Gastrocnemius medialis (tissue), 4 donors: ENCODE data around the gene GLT6D1.

Source experiments
- POLR2A ChIP-seq, 2 donors: fragments of 450-650 bp; IDR thresholded peaks; one replicate each; pipeline ENCODE4 v1.6.1; 2017; ENCODE audit warnings: antibody characterized with exemption in 2 of 2, mild to moderate bottlenecking in 2 of 2, moderate library complexity in 2 of 2
- TF ChIP-seq, protein P1 (sequence below), 5 experiments: fragments of 450-650 bp in 3 of 5; fragments of 200-600 bp in 2 of 5; sonication (generic) in 2 of 5; IDR thresholded peaks in 4 of 5; conservative IDR thresholded peaks in 1 of 5; 1 replicate in 4 of 5; 2 replicates in 1 of 5; pipeline ENCODE4 v1.5.1; 2016 to 2019; ENCODE audit warnings: antibody characterized with exemption in 5 of 5, mild to moderate bottlenecking in 3 of 5, moderate library complexity in 3 of 5

DNA sequence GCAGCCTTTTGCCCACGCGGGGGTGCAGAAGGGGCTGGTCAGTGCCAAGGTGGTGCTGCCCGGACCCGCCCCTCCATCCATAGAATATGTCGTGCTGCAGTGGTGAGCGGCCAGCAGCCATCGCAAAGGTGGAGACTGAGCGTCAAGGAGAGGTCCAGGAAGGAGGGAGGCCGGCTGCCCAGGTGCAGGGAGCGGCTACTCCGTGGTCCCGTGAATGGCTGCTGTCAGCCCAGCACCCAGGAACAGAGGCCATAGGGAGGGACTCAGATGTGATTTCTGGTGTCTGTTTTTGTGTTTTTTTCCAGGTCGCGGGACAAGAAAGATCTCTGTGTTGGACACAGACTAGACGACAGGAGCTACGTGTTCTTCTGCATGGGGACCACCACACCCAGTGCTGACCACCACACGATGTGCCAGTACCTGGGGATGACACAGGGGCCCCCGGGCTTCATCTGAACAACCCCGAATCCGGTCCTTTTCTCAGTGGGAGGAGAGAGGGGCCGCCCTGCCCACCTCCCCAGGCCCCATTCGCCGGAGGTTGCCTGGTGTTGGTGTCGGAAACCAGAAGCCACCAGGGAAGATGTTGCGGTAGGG, 48.8 kb downstream of the GLT6D1 start:
- TF ChIP-seq, protein P1, sequence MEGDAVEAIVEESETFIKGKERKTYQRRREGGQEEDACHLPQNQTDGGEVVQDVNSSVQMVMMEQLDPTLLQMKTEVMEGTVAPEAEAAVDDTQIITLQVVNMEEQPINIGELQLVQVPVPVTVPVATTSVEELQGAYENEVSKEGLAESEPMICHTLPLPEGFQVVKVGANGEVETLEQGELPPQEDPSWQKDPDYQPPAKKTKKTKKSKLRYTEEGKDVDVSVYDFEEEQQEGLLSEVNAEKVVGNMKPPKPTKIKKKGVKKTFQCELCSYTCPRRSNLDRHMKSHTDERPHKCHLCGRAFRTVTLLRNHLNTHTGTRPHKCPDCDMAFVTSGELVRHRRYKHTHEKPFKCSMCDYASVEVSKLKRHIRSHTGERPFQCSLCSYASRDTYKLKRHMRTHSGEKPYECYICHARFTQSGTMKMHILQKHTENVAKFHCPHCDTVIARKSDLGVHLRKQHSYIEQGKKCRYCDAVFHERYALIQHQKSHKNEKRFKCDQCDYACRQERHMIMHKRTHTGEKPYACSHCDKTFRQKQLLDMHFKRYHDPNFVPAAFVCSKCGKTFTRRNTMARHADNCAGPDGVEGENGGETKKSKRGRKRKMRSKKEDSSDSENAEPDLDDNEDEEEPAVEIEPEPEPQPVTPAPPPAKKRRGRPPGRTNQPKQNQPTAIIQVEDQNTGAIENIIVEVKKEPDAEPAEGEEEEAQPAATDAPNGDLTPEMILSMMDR (IDR thresholded peaks at IDR 0.05 in 4 of 5, conservative IDR thresholded peaks at IDR 0.05 in 1 of 5): no peak
- TF ChIP-seq POLR2A (IDR thresholded peaks at IDR 0.05): no peak
